Measurements from ENCODE around the gene COL6A5. TPM values are rescaled to one million over a fixed set of nuclear protein-coding genes. Genes with fewer than 3 reads are reported as not detected.

The COL6A5 gene
- total and polyA plus RNA-seq, 9 of the 15 experiments (the other 6 are each of a cell fraction or from before 2014, with no cell fraction given): 1.5 to 9.7 (median 5.6) TPM

DNA sequence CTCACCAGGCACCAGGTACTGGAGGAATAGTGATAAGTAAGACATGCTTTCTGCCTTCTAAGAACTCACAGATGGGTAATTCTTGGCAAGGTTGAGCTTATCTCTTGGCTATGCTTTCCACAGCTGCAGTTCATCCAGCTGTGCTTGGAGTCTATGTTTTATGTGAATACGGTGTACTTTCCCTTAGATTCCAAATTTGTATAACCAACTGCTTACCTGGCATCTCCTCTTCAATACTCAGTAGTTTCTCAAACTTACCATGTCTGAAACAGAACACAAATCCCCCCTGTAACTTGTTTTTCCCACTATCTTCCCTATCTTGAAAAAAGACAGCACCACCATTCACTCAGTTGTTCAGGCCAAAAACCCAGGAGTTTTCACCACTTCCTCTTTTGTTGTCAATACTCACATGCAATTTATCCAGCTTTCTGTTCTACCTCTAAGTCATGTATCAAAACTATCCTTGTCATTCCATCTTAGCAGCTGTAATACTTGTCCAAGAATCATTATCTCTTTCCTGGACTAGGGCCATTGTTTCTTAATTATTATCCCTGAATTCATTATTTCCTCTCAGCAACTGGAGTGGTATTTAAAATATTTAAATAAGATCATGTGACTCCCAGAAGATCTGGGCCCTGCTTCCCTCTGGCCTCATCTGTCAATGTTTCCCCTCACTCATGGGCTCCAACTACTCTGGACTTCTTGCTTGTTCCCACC, 32.6 kb downstream of the COL6A5 start (continued):
- TF ChIP-seq YY1 (IDR thresholded peaks at IDR 0.05; ENCODE audit: borderline replicate concordance in 1 of 3, control insufficient read depth in 1 of 3, extremely low read depth in 1 of 3, insufficient read depth in 3 of 3, insufficient read length in 1 of 3, insufficient replicate concordance in 2 of 3, low read depth in 1 of 3, low read length in 2 of 3) (no peak), SMARCE1 (IDR thresholded peaks at IDR 0.05) (peak; percentile 72; the same call in 1 of the 2 replicates), TRIM24 (IDR thresholded peaks at IDR 0.05) (peak; percentile 51 to 52; a peak in 2 of 4 replicates), MCM2 (IDR thresholded peaks at IDR 0.05; ENCODE audit: low read depth) (no peak), EP400 (IDR thresholded peaks at IDR 0.05) (no peak), RFX7 (CRISPR knock-in tag; IDR thresholded peaks at IDR 0.05) (no peak), RBM14 (IDR thresholded peaks at IDR 0.05; ENCODE audit: borderline replicate concordance, insufficient read depth, low read depth, low read length) (no peak), OTX1 (CRISPR knock-in tag; IDR thresholded peaks at IDR 0.05) (no peak), MAFG (tag; conservative IDR thresholded peaks at IDR 0.05) (no peak), GABPB1 (CRISPR knock-in tag; IDR thresholded peaks at IDR 0.05) (no peak), KDM4B (IDR thresholded peaks at IDR 0.05; ENCODE audit: borderline replicate concordance in 2 of 2, low read depth in 1 of 2) (no peak), PHF21A (IDR thresholded peaks at IDR 0.05; ENCODE audit: borderline replicate concordance, low read depth) (no peak), KAT8 (IDR thresholded peaks at IDR 0.05; ENCODE audit: low read depth) (no peak), ZBED1 (IDR thresholded peaks at IDR 0.05) (no peak), TRIM28 (IDR thresholded peaks at IDR 0.05) (no peak)
- TF ChIP-seq, protein P1, sequence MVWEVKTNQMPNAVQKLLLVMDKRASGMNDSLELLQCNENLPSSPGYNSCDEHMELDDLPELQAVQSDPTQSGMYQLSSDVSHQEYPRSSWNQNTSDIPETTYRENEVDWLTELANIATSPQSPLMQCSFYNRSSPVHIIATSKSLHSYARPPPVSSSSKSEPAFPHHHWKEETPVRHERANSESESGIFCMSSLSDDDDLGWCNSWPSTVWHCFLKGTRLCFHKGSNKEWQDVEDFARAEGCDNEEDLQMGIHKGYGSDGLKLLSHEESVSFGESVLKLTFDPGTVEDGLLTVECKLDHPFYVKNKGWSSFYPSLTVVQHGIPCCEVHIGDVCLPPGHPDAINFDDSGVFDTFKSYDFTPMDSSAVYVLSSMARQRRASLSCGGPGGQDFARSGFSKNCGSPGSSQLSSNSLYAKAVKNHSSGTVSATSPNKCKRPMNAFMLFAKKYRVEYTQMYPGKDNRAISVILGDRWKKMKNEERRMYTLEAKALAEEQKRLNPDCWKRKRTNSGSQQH (CRISPR knock-in tag; IDR thresholded peaks at IDR 0.05): no peak
- TF ChIP-seq, protein P2, sequence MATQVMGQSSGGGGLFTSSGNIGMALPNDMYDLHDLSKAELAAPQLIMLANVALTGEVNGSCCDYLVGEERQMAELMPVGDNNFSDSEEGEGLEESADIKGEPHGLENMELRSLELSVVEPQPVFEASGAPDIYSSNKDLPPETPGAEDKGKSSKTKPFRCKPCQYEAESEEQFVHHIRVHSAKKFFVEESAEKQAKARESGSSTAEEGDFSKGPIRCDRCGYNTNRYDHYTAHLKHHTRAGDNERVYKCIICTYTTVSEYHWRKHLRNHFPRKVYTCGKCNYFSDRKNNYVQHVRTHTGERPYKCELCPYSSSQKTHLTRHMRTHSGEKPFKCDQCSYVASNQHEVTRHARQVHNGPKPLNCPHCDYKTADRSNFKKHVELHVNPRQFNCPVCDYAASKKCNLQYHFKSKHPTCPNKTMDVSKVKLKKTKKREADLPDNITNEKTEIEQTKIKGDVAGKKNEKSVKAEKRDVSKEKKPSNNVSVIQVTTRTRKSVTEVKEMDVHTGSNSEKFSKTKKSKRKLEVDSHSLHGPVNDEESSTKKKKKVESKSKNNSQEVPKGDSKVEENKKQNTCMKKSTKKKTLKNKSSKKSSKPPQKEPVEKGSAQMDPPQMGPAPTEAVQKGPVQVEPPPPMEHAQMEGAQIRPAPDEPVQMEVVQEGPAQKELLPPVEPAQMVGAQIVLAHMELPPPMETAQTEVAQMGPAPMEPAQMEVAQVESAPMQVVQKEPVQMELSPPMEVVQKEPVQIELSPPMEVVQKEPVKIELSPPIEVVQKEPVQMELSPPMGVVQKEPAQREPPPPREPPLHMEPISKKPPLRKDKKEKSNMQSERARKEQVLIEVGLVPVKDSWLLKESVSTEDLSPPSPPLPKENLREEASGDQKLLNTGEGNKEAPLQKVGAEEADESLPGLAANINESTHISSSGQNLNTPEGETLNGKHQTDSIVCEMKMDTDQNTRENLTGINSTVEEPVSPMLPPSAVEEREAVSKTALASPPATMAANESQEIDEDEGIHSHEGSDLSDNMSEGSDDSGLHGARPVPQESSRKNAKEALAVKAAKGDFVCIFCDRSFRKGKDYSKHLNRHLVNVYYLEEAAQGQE (IDR thresholded peaks at IDR 0.05; ENCODE audit: borderline replicate concordance): no peak
- TF ChIP-seq, protein P2 (CRISPR knock-in tag; IDR thresholded peaks at IDR 0.05; ENCODE audit: low read depth): no peak
- TF ChIP-seq, protein P3, sequence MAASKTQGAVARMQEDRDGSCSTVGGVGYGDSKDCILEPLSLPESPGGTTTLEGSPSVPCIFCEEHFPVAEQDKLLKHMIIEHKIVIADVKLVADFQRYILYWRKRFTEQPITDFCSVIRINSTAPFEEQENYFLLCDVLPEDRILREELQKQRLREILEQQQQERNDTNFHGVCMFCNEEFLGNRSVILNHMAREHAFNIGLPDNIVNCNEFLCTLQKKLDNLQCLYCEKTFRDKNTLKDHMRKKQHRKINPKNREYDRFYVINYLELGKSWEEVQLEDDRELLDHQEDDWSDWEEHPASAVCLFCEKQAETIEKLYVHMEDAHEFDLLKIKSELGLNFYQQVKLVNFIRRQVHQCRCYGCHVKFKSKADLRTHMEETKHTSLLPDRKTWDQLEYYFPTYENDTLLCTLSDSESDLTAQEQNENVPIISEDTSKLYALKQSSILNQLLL (CRISPR knock-in tag; IDR thresholded peaks at IDR 0.05; ENCODE audit: borderline replicate concordance): no peak

Measured in K562 (cell line).